GM19035 (cell line): Measurements from ENCODE around the gene RASAL2.
"Not testable (repeated sequence)": the region's sequence is repeated elsewhere in the genome, so short reads cannot be mapped to it uniquely, and the experiment has no call there.

ENCODE experiments used
- ATAC-seq: cut with Tn5 transposase; IDR thresholded peaks from one replicate; pipeline ENCODE4 v1.9.1; 2021; ENCODE audit not compliant: unreplicated experiment

RASAL2 gene

GRCh38 chr1:178330848-178331497 is 237.1 kb downstream of the RASAL2 start:
- no peak for ATAC-seq

GRCh38 chr1:178335426-178335825 is 241.5 kb downstream of the RASAL2 start:
- ATAC-seq, result no peak

- ATAC-seq, result no peak
These were observed 243.3 kb downstream of the RASAL2 start for GRCh38 chr1:178337091-178337706.

DNA sequence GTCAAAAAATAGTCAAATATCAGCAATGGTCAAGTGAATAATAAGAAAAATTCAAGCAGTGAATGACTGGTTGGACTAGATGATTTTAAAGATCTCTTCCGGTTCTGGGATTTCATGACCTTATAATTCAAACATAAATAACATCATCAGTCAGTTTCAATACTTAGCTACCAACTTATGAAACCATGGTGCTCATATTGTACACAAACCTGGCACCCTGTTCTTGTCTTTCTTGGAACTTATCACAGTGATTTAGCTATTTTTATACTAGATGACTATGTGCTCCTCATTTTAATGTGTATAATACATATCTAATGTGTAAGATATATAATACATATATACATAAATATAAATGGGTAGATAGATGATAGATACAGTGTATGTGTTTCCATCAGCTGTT is 245.9 kb downstream of the RASAL2 start:
- no peak for ATAC-seq

DNA sequence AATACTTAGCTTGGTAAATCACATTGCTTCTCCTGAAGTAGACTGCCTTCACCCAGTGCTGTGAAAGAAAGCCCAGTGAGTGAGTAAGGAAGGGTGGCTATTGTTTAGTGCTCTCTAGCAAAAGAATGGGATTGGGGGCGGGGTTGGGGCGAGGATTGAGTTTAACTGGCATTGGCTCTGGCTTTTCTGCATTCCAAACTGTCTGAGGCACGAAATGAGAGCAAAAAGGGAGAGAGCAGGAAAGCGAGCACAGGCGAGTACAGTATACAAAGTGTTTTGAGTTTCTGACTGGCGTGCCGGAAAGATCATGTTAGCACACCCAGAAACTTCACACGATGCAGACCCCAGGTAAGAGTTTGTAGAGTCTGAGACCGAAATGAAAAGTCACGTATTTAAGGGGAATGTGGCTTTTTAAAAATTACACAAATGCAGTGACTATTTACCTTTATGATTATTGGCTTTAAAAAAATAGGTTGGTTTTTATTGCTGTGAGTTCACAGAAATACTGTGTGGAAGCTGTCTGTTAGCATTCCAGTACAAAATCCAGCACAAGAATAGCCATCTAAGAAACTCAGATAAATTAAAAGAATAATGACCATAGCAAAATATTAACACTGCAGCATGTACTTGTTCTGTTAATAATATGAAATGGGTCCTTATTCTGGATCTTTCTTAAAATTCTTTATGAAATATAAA is 247.5 kb downstream of the RASAL2 start:
- ATAC-seq, result no peak

DNA sequence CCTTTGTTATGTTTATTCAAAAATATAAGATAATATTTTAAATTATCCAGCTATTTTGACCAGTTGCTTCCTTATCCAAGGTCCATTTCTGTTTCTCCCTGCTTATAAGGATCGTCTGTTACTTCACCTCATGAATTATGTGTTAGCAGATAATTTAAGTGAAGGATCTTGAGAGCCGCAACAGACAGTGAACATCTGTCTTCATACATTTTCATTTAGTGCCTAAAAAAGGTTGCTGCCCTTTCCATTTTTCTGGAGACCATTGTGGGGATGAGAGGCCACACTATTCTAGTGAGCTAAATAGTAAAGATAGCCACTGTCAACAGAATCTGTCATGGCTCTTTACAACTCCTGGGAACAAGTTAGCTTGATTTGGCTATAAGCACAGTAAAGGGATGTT is 248.8 kb downstream of the RASAL2 start:
- ATAC-seq, result no peak

GRCh38 chr1:178344513-178345091 is 250.7 kb downstream of the RASAL2 start:
- ATAC-seq, result no peak

- ATAC-seq, result no peak
These were observed 251.3 kb downstream of the RASAL2 start for GRCh38 chr1:178345238-178345637.

- no peak for ATAC-seq
These were observed 251.9 kb downstream of the RASAL2 start for GRCh38 chr1:178345807-178346206.

- ATAC-seq, result no peak
These were observed 255.9 kb downstream of the RASAL2 start for GRCh38 chr1:178349801-178350200.

GRCh38 chr1:178351911-178352310 is 258.0 kb downstream of the RASAL2 start:
- not testable (repeated sequence) for ATAC-seq

DNA sequence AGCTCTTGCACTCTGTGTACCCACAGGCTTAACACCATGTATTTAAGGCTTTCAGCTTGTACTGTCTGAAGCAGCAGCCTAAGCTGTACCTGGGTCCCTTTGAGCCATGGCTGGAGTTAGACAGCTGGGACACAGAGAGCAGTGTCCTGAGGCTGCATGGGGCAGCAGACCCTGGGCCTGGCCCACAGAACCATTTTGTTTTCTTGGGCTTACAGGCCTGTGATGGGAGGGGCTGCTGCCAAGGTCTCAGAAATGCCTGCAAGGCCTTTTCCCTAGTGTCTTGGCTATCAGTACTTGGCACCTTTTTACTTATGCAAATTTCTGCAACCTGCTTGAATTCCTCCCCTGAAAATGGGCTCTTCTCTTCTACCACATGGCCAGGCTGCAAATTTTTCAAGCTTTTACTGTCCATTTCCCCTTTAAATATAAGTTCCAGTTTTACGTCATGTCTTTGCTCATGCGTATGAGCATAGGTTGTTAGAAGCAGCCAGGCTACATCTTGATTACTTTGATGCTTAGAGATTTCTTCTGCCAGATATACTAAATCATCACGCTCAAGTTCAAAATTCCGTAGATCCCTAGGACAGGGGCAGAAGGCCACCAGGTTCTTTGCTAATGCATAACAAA is 259.0 kb downstream of the RASAL2 start:
- no peak for ATAC-seq

- no peak for ATAC-seq
These were observed 259.6 kb downstream of the RASAL2 start for GRCh38 chr1:178353524-178353923.

DNA sequence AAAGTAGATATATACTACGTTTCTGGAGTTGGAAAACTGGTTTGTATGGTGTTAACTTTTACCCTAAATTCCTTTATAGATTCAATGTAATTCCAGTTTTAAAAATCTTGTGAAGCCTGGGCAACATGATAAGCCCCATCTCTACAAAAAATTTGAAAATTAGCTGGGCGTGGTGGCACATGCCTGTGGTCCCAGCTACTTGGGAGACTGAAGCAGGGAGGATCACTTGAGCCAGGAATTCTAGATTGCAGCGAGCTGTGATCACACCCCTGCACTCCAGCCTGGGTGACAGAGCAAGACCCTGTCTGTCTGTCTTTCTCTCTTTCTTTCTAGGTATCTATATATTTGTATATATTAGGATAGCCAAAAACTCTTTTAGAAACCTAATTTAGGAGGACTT is 260.9 kb downstream of the RASAL2 start:
- no peak for ATAC-seq

GRCh38 chr1:178356299-178356698 is 262.4 kb downstream of the RASAL2 start:
- ATAC-seq, result no peak

- ATAC-seq, result no peak
These were observed 264.6 kb downstream of the RASAL2 start for GRCh38 chr1:178358456-178358855.

GRCh38 chr1:178360421-178360820 is 266.5 kb downstream of the RASAL2 start:
- ATAC-seq, result no peak

DNA sequence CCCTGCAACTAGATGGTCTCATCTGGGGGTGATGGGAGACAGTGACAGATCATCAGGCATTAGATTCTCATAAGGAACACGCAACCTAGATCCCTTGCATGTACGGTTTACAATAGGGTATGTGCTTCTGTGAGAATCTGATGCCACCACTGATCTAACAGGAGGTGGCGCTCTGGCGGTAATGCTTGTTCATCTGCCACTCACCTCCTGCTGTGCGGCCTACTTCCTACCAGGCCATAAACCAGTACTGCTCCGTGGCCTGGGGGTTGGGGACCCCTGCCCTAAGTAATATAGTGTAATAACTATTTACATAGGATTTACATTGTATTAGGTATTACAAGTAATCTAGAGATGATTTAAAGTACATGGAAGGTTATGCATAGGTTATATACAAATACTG is 267.9 kb downstream of the RASAL2 start:
- no peak for ATAC-seq

GRCh38 chr1:178362747-178363146 is 268.8 kb downstream of the RASAL2 start:
- ATAC-seq, result no peak

- no peak for ATAC-seq
These were observed 270.9 kb downstream of the RASAL2 start for GRCh38 chr1:178364782-178365181.

DNA sequence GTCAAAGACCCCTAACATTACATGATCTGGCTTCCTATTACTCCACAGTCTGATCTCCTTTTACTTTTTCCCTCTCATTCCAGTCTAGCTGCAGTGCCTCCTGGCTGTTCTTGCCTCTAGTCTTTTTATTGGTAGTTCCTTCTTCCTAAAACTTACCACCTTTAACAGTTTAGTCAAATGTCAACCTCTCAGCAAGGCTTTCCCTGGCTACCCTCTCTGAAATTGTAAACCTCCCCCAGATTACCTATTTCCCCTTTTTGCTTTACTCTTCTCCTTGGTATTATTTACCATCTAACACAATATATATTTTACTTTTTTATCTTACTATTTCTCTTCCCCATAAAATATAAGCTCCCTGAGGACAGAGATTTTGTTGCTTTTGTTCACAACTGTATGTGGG is 273.2 kb downstream of the RASAL2 start:
- no peak for ATAC-seq

GRCh38 chr1:178368208-178368607 is 274.3 kb downstream of the RASAL2 start:
- ATAC-seq, result no peak
